Tibial artery (tissue), 4 donors: ENCODE data around the gene ABCC1.
A peak's percentile ranks its signal among the peaks of the same experiment; 100 is the strongest.
"Not testable (repeated sequence)": the region's sequence is repeated elsewhere in the genome, so short reads cannot be mapped to it uniquely, and the experiment has no call there.

Source experiments
- DNase-seq, 2 donors: peaks; one replicate each; pipeline ENCODE4 v3.0.0-alpha.2; 2019
- H3K27ac ChIP-seq, 2 donors: fragments of 200-600 bp; sonication (generic) in 1 of 2; 1 replicate in 1 of 2; 2 replicates in 1 of 2; pipeline ENCODE4 v1.5.1; 2018 to 2019; ENCODE audit warnings: mild to moderate bottlenecking in 1 of 2
- H3K27me3 ChIP-seq, 2 donors: fragments of 200-600 bp; sonication (generic) in 1 of 2; one replicate each; pipeline versions ENCODE4 v1.5.1 to v1.6.0; 2016 to 2019
- H3K36me3 ChIP-seq, 3 donors: fragments of 200-600 bp; sonication (generic) in 2 of 3; one replicate each; pipeline ENCODE4 v1.5.1; 2016 to 2019; ENCODE audit warnings: mild to moderate bottlenecking in 2 of 3
- H3K4me1 ChIP-seq, 4 donors: fragments of 200-600 bp; sonication (generic) in 2 of 4; 1 replicate in 3 of 4; 2 replicates in 1 of 4; pipeline ENCODE4 v1.5.1; 2016 to 2019
- H3K4me3 ChIP-seq, 2 donors: fragments of 200-600 bp; sonication (generic) in 1 of 2; 1 replicate in 1 of 2; 2 replicates in 1 of 2; pipeline ENCODE4 v1.5.1; 2018 to 2019; ENCODE audit warnings: mild to moderate bottlenecking in 2 of 2
- H3K9me3 ChIP-seq, 3 donors: fragments of 200-600 bp; sonication (generic) in 1 of 3; one replicate each; pipeline ENCODE4 v1.5.1; 2016 to 2019
- intact Hi-C: fragments of 100-400 bp; cut with DNase I; formaldehyde crosslinking; loops from one replicate; pipeline ENCODE4 v1.15.0; 2023; ENCODE audit warnings: low total_unique reads
- TF ChIP-seq, protein P1 (sequence below), 2 experiments: fragments of 200-600 bp in 1 of 2; fragments of 450-650 bp in 1 of 2; IDR thresholded peaks; one replicate each; pipeline ENCODE4 v1.5.1; 2017 to 2019; ENCODE audit warnings: antibody characterized with exemption in 2 of 2, mild to moderate bottlenecking in 1 of 2, moderate library complexity in 1 of 2

ABCC1 gene

GRCh38 chr16:16147316-16147999, 198.0 kb downstream of the ABCC1 start:
- Histone ChIP-seq H3K4me3 (no peak overlapping the region), H3K4me1 (peaks cover 0 to 31% (median 21%) of the 10 kb centered on the region in 4 donors), H3K27me3 (no peaks in the 10 kb centered on the region), H3K27ac (no peak overlapping the region), H3K9me3 (no peaks in the 10 kb centered on the region), H3K36me3 (peaks cover 0 to 20% (median 14%) of the 10 kb centered on the region in 3 donors)
- TF ChIP-seq, protein P1, sequence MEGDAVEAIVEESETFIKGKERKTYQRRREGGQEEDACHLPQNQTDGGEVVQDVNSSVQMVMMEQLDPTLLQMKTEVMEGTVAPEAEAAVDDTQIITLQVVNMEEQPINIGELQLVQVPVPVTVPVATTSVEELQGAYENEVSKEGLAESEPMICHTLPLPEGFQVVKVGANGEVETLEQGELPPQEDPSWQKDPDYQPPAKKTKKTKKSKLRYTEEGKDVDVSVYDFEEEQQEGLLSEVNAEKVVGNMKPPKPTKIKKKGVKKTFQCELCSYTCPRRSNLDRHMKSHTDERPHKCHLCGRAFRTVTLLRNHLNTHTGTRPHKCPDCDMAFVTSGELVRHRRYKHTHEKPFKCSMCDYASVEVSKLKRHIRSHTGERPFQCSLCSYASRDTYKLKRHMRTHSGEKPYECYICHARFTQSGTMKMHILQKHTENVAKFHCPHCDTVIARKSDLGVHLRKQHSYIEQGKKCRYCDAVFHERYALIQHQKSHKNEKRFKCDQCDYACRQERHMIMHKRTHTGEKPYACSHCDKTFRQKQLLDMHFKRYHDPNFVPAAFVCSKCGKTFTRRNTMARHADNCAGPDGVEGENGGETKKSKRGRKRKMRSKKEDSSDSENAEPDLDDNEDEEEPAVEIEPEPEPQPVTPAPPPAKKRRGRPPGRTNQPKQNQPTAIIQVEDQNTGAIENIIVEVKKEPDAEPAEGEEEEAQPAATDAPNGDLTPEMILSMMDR (IDR thresholded peaks at IDR 0.05) = no peak
- no peak for DNase-seq
- intact Hi-C loops = no loop called here

- DNase-seq, H3K4me3 ChIP-seq, intact Hi-C loops, H3K9me3 ChIP-seq, H3K27ac ChIP-seq, H3K27me3 ChIP-seq: not testable (repeated sequence)
- Histone ChIP-seq H3K4me1 (peaks cover 0 to 31% (median 21%) of the 10 kb centered on the region in 4 donors), H3K36me3 (peaks cover 0 to 20% (median 8%) of the 10 kb centered on the region in 3 donors)
Observed at GRCh38 chr16:16148000-16148599, 198.7 kb downstream of the ABCC1 start.

DNA sequence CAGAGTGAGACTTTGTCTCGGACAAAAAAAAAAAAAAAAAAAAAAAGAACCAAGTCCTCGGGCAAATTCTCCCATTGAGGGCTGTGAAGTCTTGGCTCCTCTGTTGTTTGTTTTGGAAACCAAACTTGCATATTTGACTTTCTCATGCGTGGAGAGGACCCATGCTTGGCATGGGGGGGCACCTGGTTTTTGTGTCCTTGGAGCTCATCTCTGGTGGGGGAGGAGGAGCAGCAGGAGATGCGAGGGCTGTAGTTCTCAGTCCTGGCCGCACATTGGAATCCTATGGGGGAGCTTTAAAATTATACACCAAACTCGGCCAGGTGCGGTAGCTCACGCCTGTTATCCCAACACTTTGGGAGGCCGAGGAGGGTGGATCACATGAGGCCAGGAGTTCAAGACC, 199.3 kb downstream of the ABCC1 start:
- intact Hi-C loops = no loop called here
- Histone ChIP-seq H3K27me3 (no peaks in the 10 kb centered on the region), H3K4me3 (no peak overlapping the region), H3K9me3 (no peaks in the 10 kb centered on the region), H3K36me3 (peaks cover 0 to 16% (median 8%) of the 10 kb centered on the region in 3 donors), H3K4me1 (peaks cover 0 to 31% (median 21%) of the 10 kb centered on the region in 4 donors), H3K27ac (no peak overlapping the region)
- TF ChIP-seq, protein P1 (IDR thresholded peaks at IDR 0.05) = no peak
- DNase-seq = no peak

- intact Hi-C loops = no loop called here
- no peaks in the 10 kb centered on the region for H3K9me3 ChIP-seq
- TF ChIP-seq, protein P1 (IDR thresholded peaks at IDR 0.05) = no peak
- peak overlapping the region in 1 of 2 donors; percentile 20 for H3K4me3 ChIP-seq
- DNase-seq = no peak
- peaks cover 0 to 14% (median 8%) of the 10 kb centered on the region in 3 donors for H3K36me3 ChIP-seq
- no peaks in the 10 kb centered on the region for H3K27me3 ChIP-seq
- H3K27ac ChIP-seq = peak overlapping the region; percentile 65 to 74
- H3K4me1 ChIP-seq = peaks cover 0 to 31% (median 21%) of the 10 kb centered on the region in 4 donors
Observed at GRCh38 chr16:16149710-16150116, 200.3 kb downstream of the ABCC1 start.

- intact Hi-C loops = no loop called here
- TF ChIP-seq, protein P1 (IDR thresholded peaks at IDR 0.05) = no peak
- DNase-seq = peak; percentile 44 to 92
Observed at GRCh38 chr16:16150117-16150877, 200.9 kb downstream of the ABCC1 start.

GRCh38 chr16:16150878-16151152, 201.4 kb downstream of the ABCC1 start:
- H3K27ac ChIP-seq = peak overlapping the region in 1 of 2 donors; percentile 74
- intact Hi-C loops = no loop called here
- TF ChIP-seq, protein P1 (IDR thresholded peaks at IDR 0.05) = no peak
- peaks cover 0 to 31% (median 21%) of the 10 kb centered on the region in 4 donors for H3K4me1 ChIP-seq
- H3K27me3 ChIP-seq = no peaks in the 10 kb centered on the region
- peaks cover 0 to 7% (median 5%) of the 10 kb centered on the region in 3 donors for H3K36me3 ChIP-seq
- H3K4me3 ChIP-seq = no peak overlapping the region
- no peaks in the 10 kb centered on the region for H3K9me3 ChIP-seq
- no peak for DNase-seq

More at GRCh38 chr16:16150117-16150877, 200.9 kb downstream of the ABCC1 start:
- Histone ChIP-seq H3K9me3 (no peaks in the 10 kb centered on the region), H3K4me3 (peak overlapping the region in 1 of 2 donors; percentile 20), H3K36me3 (peaks cover 0 to 9% (median 8%) of the 10 kb centered on the region in 3 donors), H3K27me3 (no peaks in the 10 kb centered on the region), H3K27ac (peak overlapping the region; percentile 65 to 74), H3K4me1 (peaks cover 0 to 31% (median 21%) of the 10 kb centered on the region in 4 donors)
